ENCODE measurements around the gene SOSTDC1. TPM values are rescaled to one million over a fixed set of nuclear protein-coding genes. Genes with fewer than 3 reads are reported as not detected.
"Not testable (repeated sequence)": the region's sequence is repeated elsewhere in the genome, so short reads cannot be mapped to it uniquely, and the experiment has no call there.

SOSTDC1 gene
- total RNA-seq, 2 experiments from 2014 or later = not detected

DNA sequence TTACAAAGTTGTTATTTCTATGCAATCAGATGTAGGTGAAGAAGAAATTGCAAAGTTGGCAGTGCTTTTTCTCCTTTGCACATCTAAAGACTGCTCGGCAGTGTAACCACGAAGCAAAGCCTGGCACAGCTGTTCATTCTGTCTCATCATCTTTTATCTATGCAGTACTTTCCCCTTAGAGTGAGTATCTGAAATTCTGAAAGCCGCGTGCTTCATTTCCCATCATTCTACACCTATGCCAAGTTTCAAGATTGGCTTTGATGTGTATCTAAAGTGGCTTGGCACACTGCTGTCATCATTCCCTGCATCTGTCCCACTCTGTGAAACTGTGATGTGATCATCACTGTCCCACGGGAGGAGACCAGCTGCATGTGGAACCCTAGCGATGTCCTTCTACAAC is 15.2 kb downstream of the SOSTDC1 start:
- no peaks in the 10 kb centered on the region for H3K9me3 Mint-ChIP-seq
- H3K4me1 Mint-ChIP-seq (ENCODE audit: low read depth) = peaks cover 2% of the 10 kb centered on the region
- H3K27me3 Mint-ChIP-seq = no peaks in the 10 kb centered on the region
- ChIA-PET POLR2A (interaction anchor here (1.1 kb wide), 1 partner anchor 17 kb away, joined by 3 read pairs; no protein-coding TSS in a partner anchor), CTCF (no interaction called here)
- ATAC-seq (no peak), DNase-seq (no peak)
- intact Hi-C loops (cut with micrococcal nuclease) = no loop called here
- TF ChIP-seq, protein P1, sequence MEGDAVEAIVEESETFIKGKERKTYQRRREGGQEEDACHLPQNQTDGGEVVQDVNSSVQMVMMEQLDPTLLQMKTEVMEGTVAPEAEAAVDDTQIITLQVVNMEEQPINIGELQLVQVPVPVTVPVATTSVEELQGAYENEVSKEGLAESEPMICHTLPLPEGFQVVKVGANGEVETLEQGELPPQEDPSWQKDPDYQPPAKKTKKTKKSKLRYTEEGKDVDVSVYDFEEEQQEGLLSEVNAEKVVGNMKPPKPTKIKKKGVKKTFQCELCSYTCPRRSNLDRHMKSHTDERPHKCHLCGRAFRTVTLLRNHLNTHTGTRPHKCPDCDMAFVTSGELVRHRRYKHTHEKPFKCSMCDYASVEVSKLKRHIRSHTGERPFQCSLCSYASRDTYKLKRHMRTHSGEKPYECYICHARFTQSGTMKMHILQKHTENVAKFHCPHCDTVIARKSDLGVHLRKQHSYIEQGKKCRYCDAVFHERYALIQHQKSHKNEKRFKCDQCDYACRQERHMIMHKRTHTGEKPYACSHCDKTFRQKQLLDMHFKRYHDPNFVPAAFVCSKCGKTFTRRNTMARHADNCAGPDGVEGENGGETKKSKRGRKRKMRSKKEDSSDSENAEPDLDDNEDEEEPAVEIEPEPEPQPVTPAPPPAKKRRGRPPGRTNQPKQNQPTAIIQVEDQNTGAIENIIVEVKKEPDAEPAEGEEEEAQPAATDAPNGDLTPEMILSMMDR (IDR thresholded peaks at IDR 0.05) = no peak
- H3K36me3 Mint-ChIP-seq (ENCODE audit: low read depth) = no peaks in the 10 kb centered on the region
- H3K4me3 Mint-ChIP-seq = no peak overlapping the region
- no peak overlapping the region for H3K27ac Mint-ChIP-seq

GRCh38 chr7:16447876-16448275 is 17.7 kb downstream of the SOSTDC1 start:
- TF ChIP-seq, protein P1 (IDR thresholded peaks at IDR 0.05) = no peak
- intact Hi-C loops (cut with micrococcal nuclease) = no loop called here
- no peak overlapping the region for H3K4me3 Mint-ChIP-seq
- no peaks in the 10 kb centered on the region for H3K27me3 Mint-ChIP-seq
- no peaks in the 10 kb centered on the region for H3K9me3 Mint-ChIP-seq
- ATAC-seq = no peak
- POLR2A ChIA-PET = no interaction called here
- no peak overlapping the region for H3K27ac Mint-ChIP-seq
- DNase-seq = no peak
- H3K4me1 Mint-ChIP-seq (ENCODE audit: low read depth) = no peaks in the 10 kb centered on the region
- no peaks in the 10 kb centered on the region for H3K36me3 Mint-ChIP-seq (ENCODE audit: low read depth)
- CTCF ChIA-PET = no interaction called here

GRCh38 chr7:16446508-16446907 is 19.0 kb downstream of the SOSTDC1 start:
- Mint-ChIP-seq H3K4me1 (ENCODE audit: low read depth) (no peaks in the 10 kb centered on the region), H3K9me3 (no peaks in the 10 kb centered on the region), H3K27me3 (no peaks in the 10 kb centered on the region), H3K36me3 (ENCODE audit: low read depth) (no peaks in the 10 kb centered on the region), H3K27ac (no peak overlapping the region), H3K4me3 (no peak overlapping the region)
- CTCF ChIA-PET = no interaction called here
- no peak for ATAC-seq
- POLR2A ChIA-PET = no interaction called here
- no peak for DNase-seq
- intact Hi-C loops (cut with micrococcal nuclease) = no loop called here
- TF ChIP-seq, protein P1 (IDR thresholded peaks at IDR 0.05) = no peak

GRCh38 chr7:16443871-16444270 is 21.7 kb downstream of the SOSTDC1 start:
- H3K27me3 Mint-ChIP-seq; DNase-seq; H3K9me3 Mint-ChIP-seq; intact Hi-C loops (cut with micrococcal nuclease); POLR2A ChIA-PET; H3K27ac Mint-ChIP-seq; ATAC-seq; CTCF ChIA-PET; H3K4me1 Mint-ChIP-seq (ENCODE audit: low read depth); H3K4me3 Mint-ChIP-seq; H3K36me3 Mint-ChIP-seq (ENCODE audit: low read depth): not testable (repeated sequence)

- Mint-ChIP-seq H3K27ac (no peak overlapping the region), H3K9me3 (no peaks in the 10 kb centered on the region), H3K27me3 (peaks cover 2% of the 10 kb centered on the region), H3K36me3 (ENCODE audit: low read depth) (no peaks in the 10 kb centered on the region), H3K4me3 (no peak overlapping the region), H3K4me1 (ENCODE audit: low read depth) (no peaks in the 10 kb centered on the region)
- POLR2A ChIA-PET = no interaction called here
- intact Hi-C loops (cut with micrococcal nuclease) = no loop called here
- ATAC-seq = no peak
- no peak for DNase-seq
- TF ChIP-seq, protein P1 (IDR thresholded peaks at IDR 0.05) = no peak
- CTCF ChIA-PET = no interaction called here
Observed at GRCh38 chr7:16438988-16439387, 26.6 kb downstream of the SOSTDC1 start.

- DNase-seq = no peak
- ChIA-PET CTCF (interaction anchor here (2.5 kb wide), 1 partner anchor 128 kb away, joined by 11 read pairs; no protein-coding TSS in a partner anchor), POLR2A (no interaction called here)
- Mint-ChIP-seq H3K27ac (no peak overlapping the region), H3K9me3 (no peaks in the 10 kb centered on the region), H3K36me3 (ENCODE audit: low read depth) (no peaks in the 10 kb centered on the region), H3K27me3 (peaks cover 2% of the 10 kb centered on the region), H3K4me1 (ENCODE audit: low read depth) (no peaks in the 10 kb centered on the region), H3K4me3 (no peak overlapping the region)
- intact Hi-C loops (cut with micrococcal nuclease) = no loop called here
- TF ChIP-seq, protein P1 (IDR thresholded peaks at IDR 0.05) = no peak
- no peak for ATAC-seq
Observed at GRCh38 chr7:16436306-16436705, 29.2 kb downstream of the SOSTDC1 start.

Measured in activated CD8-positive, alpha-beta T cell treated with anti-CD3 and anti-CD28 coated beads for 36 hours (primary cell).